Measurements from ENCODE around the gene IQCN. TPM values are rescaled to one million over a fixed set of nuclear protein-coding genes. Genes with fewer than 3 reads are reported as not detected.

IQCN gene
- total RNA-seq, 2 donors from 2014 or later = 4.1 to 19.5 TPM

- WGBS = 73% methylated on average over 7 of the region's 7 CpGs
- Histone ChIP-seq H3K27ac (no peak overlapping the region), H3K4me1 (replicated peaks) (no peaks in the 10 kb centered on the region), H3K4me3 (no peak overlapping the region), H3K36me3 (no peaks in the 10 kb centered on the region), H3K9me3 (no peaks in the 10 kb centered on the region), H3K27me3 (replicated peaks; ENCODE audit: insufficient read depth) (no peaks in the 10 kb centered on the region)
- TF ChIP-seq POLR2A (IDR thresholded peaks at IDR 0.05) (no peak), CTCF (IDR thresholded peaks at IDR 0.05) (no peak), POLR2AphosphoS5 (IDR thresholded peaks at IDR 0.05) (no peak)
- intact Hi-C loops (cut with DNase I) = no loop called here
- no peak for DNase-seq (ENCODE audit: low spot score)
Observed at GRCh38 chr19:18245297-18245696, 29.0 kb downstream of the IQCN start.

GRCh38 chr19:18239303-18239702 is 34.9 kb downstream of the IQCN start:
- DNase-seq (ENCODE audit: low spot score) = no peak
- H3K4me1 ChIP-seq (replicated peaks) = no peaks in the 10 kb centered on the region
- H3K4me3 ChIP-seq = no peak overlapping the region
- H3K27me3 ChIP-seq (replicated peaks; ENCODE audit: insufficient read depth) = peaks cover 3% of the 10 kb centered on the region
- no peak for TF ChIP-seq POLR2AphosphoS5 (IDR thresholded peaks at IDR 0.05)
- no peak overlapping the region for H3K27ac ChIP-seq
- no peaks in the 10 kb centered on the region for H3K9me3 ChIP-seq
- WGBS = 29% methylated on average over 12 of the region's 12 CpGs
- no peaks in the 10 kb centered on the region for H3K36me3 ChIP-seq
- intact Hi-C loops (cut with DNase I) = no loop called here

GRCh38 chr19:18234194-18234593 is 40.1 kb downstream of the IQCN start:
- no peak for DNase-seq (ENCODE audit: low spot score)
- peaks cover 10% of the 10 kb centered on the region for H3K27me3 ChIP-seq (replicated peaks; ENCODE audit: insufficient read depth)
- H3K9me3 ChIP-seq = no peaks in the 10 kb centered on the region
- no peaks in the 10 kb centered on the region for H3K36me3 ChIP-seq
- no peak for TF ChIP-seq POLR2A (IDR thresholded peaks at IDR 0.05)
- TF ChIP-seq CTCF (IDR thresholded peaks at IDR 0.05) = no peak
- no peak for TF ChIP-seq POLR2AphosphoS5 (IDR thresholded peaks at IDR 0.05)
- H3K4me1 ChIP-seq (replicated peaks) = no peaks in the 10 kb centered on the region
- intact Hi-C loops (cut with DNase I) = no loop called here
- WGBS = 29% methylated on average over 6 of the region's 6 CpGs
- no peak overlapping the region for H3K4me3 ChIP-seq
- H3K27ac ChIP-seq = no peak overlapping the region

- H3K4me3 ChIP-seq = no peak overlapping the region
- 20% methylated on average over 36 of the region's 37 CpGs for WGBS
- TF ChIP-seq CTCF (IDR thresholded peaks at IDR 0.05) (no peak), POLR2AphosphoS5 (IDR thresholded peaks at IDR 0.05) (no peak), POLR2A (IDR thresholded peaks at IDR 0.05) (no peak)
Observed at GRCh38 chr19:18233224-18233825, 40.9 kb downstream of the IQCN start.

GRCh38 chr19:18232540-18233223 is 41.6 kb downstream of the IQCN start:
- DNase-seq (ENCODE audit: low spot score) = no peak
- H3K27ac ChIP-seq = no peak overlapping the region
- no peaks in the 10 kb centered on the region for H3K4me1 ChIP-seq (replicated peaks)
- H3K36me3 ChIP-seq = no peaks in the 10 kb centered on the region
- no peak overlapping the region for H3K4me3 ChIP-seq
- H3K9me3 ChIP-seq = no peaks in the 10 kb centered on the region
- intact Hi-C loops (cut with DNase I) = no loop called here
- peaks cover 10% of the 10 kb centered on the region for H3K27me3 ChIP-seq (replicated peaks; ENCODE audit: insufficient read depth)
- no peak for TF ChIP-seq POLR2A (IDR thresholded peaks at IDR 0.05)
- no peak for TF ChIP-seq POLR2AphosphoS5 (IDR thresholded peaks at IDR 0.05)
- no peak for TF ChIP-seq CTCF (IDR thresholded peaks at IDR 0.05)
- WGBS = 7% methylated on average over 36 of the region's 46 CpGs

More at GRCh38 chr19:18233224-18233825, 40.9 kb downstream of the IQCN start:
- Histone ChIP-seq H3K36me3 (no peaks in the 10 kb centered on the region), H3K9me3 (no peaks in the 10 kb centered on the region), H3K27ac (no peak overlapping the region), H3K27me3 (replicated peaks; ENCODE audit: insufficient read depth) (peaks cover 10% of the 10 kb centered on the region), H3K4me1 (replicated peaks) (no peaks in the 10 kb centered on the region)
- intact Hi-C loops (cut with DNase I) = no loop called here
- DNase-seq (ENCODE audit: low spot score) = no peak

Data from prostate gland (tissue), 2 donors.